ENCODE results near the gene CACNB2.

CACNB2 gene

GRCh38 chr10:18140149-18140956 is at the start of gene CACNB2:
Gene CACNB2 (plus strand): TSS chr10:18140424.
- no peak for DNase-seq

- DNase-seq, result no peak
These were observed 45.9 kb upstream of the CACNB2 start for GRCh38 chr10:18094332-18094731.

- no peak for DNase-seq
These were observed 45.4 kb upstream of the CACNB2 start for GRCh38 chr10:18094793-18095192.

GRCh38 chr10:18097524-18097923 is 42.7 kb upstream of the CACNB2 start:
- DNase-seq, result no peak

DNA sequence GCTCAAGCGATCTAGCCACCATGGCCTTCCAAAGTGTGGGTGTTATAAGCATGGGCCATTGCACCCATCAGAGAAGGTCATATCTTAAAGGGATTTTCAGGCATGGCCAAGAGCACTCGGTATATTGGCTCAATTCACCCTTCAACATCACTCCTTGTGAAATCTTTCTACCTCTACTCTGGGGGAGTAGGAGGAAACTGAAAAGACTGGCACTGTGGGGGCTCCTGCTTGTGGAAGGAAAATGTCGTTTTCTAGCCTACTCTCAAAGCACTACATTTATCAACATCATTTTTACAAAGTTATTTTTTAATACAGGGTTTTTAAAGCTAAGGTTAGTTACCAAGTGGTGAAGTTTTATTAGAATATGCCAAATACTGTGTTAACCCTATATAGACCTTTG is 42.0 kb upstream of the CACNB2 start:
- DNase-seq, result no peak

GRCh38 chr10:18099415-18099814 is 40.8 kb upstream of the CACNB2 start:
- no peak for DNase-seq

- DNase-seq, result no peak
These were observed 39.6 kb upstream of the CACNB2 start for GRCh38 chr10:18100669-18101068.

DNA sequence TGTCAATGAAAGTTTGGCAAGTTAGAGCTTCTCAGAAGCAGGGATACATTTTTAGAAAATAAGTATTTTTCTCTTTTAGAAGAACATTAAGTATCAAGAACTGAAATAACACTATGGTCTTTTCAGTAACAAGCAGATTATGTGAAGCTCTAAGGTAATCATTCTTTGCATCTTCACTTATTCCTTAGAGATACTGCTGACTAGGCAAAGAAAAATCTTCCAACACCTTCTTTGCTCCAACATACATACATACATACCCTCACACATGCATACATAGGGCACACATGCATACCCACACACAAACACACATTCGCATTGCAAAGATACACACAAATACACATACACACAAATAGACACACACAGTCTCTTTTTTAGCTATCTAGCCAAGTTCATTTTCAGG is 37.8 kb upstream of the CACNB2 start:
- DNase-seq, result no peak

- no peak for DNase-seq
These were observed 35.9 kb upstream of the CACNB2 start for GRCh38 chr10:18104223-18104872.

DNA sequence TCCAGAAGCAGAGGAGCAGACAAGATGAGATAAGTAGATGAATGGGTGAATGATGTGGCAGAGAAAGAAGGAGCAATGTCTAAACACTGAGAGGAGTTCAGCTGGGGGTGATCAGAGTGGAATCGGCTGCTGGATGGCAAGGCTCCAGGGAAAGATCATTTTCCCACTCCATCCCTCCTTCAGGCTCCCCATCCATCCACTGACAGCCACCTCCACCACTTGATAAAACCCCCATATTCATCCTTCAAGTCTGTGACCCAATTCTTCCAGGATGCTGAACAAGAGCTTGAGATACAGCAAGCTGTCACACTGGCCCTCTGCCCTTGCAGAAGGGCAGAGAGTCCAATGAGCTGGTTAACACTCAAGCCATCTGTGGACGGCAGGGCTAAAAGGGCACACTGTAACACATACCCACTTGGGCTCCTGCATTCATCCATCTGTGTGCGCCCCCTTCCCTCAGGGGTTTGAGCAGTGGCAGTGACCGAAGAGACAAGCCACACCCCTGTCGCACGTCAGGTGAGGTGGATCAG is 30.8 kb upstream of the CACNB2 start:
- DNase-seq, result no peak

DNA sequence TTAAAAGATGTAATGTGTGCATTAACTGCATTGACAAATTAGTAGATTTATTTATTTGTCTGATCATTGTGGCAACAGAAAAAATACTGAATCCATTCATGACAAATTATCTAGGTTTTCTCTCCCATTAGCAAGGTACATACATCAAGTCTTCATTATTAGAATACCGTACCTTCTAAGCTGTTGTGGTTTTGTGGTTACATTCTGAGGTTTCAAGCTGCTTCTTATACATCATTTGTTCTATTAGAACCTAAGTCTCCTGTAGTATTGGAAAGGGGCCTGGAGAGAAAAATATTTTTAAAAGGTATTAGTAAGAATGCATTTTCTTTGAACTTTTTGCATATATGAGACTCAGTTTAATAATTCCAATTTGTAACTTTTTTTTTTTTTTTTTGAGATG is 26.3 kb upstream of the CACNB2 start:
- no peak for DNase-seq

DNA sequence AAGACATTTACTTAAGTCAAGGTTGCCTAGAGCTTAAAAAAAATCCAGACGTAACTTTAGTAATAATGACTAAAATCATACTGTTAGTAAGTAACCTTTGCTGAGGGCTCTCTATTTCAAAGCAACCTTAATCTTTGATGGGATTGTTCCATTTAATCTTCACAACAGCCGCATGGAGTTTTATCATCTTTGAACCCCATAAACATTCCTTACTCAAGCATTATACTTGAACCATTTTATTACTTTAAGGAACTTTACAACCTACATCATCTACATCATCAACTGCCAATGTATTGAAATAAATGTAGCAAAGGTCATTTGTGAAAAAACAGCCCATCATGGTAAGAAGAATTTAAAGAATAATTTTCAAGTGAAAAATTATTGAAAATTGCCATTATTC is 22.9 kb upstream of the CACNB2 start:
- no peak for DNase-seq

GRCh38 chr10:18122753-18123152 is 17.5 kb upstream of the CACNB2 start:
- no peak for DNase-seq

DNA sequence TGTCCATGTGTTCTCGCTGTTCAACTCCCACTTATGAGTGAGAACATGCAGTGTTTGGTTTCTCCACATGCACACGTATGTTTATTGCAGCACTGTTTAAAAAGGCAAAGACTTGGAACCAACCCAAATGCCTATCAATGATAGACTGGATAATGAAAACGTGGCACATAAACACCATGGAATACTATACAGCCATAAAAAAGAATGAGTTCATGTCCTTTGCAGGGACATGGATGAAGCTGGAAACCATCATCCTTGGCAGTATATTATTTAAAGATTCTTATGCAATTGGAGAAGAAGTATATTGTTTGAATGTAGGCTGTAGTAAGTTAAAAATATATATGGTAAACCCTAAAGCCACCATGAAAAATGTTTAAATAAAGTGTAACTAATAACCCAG is 7.2 kb upstream of the CACNB2 start:
- DNase-seq, result no peak

DNA sequence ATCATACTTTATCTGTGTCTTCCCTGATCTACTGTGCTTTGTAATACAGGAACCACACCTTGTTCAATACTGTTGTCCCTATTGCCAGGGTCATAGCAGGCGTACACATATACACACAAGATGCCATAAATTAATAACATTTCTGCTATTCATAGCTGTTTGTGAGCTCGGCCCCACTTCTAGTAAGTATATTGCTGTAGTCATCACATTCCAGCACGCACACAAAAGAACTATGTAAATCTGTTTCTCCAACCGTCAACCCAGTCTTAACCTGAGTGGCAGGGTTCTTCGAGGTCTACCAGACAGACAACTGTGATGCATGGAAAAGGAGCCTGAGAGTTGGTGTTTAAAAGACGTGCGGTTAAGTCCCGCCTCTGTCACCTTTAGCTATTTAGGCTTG is 5.7 kb upstream of the CACNB2 start:
- DNase-seq, result no peak

DNA sequence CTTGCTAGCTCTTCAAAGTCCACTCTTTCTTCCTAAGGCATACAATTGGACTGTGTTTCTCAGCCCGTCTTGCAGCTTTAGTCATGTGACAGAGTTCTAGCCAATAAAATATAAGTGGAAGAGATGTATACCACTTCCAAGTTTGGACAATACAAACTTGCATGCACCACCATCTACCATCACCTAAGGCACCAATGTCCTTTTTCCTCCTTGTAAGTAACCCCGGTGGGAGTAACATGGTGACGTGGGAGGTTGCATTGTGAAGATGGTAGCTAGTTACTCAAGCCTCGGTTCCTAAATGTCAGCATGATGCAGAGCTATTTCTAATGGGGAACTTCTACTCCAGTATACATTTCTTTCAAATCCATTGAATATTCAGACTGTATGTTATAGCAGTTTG is 5.3 kb upstream of the CACNB2 start:
- no peak for DNase-seq

DNA sequence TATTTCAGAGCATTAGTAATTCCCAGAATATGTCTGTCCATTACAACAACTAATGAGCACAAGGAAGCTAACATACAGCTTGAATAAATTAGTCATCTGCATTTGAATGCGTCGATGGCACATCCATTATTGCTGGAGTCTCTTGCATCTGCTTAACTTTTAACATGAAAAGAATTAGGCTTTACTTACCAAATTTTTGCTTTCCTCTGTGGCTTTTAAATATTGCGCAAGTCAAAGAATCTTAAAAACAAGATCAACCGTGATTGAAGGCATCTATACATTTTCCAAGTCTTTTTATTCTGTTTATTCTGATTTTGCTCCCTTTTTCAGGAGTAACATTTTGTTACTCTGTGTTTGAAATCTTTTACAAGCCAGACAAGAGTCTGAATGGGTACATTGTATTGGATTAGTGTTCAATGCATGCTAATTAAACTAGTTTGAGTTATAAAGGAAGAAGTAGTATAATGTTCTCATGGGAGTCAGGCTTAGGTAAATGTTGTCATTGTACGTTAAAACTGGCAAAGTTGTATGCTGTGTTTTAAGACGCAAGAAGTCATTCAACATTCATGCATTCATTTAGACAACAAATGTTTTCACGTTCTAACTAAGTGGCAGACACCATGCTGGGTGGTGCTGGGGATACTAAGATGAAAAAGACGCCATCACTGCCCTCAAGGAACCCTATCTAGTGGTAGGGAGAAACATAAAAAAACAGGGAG is 4.0 kb upstream of the CACNB2 start:
- no peak for DNase-seq

- no peak for DNase-seq
These were observed 3.1 kb upstream of the CACNB2 start for GRCh38 chr10:18137111-18137510.

GRCh38 chr10:18140957-18141845 is 977 bp downstream of the CACNB2 start:
- DNase-seq, result no peak

GRCh38 chr10:18142151-18142550 is 1.9 kb downstream of the CACNB2 start:
- DNase-seq, result no peak

DNA sequence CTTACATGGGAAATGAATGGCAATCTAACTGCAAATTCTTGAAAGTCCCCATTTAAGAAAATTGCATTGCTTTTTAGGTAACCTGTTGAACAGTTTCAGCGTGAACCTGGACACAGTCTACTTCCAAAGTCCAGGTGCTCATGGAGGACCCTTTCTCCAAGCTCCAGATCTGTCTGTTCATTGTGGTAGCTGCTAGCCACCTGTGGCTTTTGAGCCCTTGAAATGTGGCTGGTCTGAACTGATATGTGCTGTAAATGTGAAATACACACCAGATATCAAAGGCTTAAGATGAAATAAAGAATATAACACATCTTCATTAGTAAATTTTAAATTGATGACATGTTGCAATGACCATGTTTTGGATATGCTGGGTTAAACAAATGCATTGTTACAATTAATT is 4.2 kb downstream of the CACNB2 start:
- no peak for DNase-seq

DNA sequence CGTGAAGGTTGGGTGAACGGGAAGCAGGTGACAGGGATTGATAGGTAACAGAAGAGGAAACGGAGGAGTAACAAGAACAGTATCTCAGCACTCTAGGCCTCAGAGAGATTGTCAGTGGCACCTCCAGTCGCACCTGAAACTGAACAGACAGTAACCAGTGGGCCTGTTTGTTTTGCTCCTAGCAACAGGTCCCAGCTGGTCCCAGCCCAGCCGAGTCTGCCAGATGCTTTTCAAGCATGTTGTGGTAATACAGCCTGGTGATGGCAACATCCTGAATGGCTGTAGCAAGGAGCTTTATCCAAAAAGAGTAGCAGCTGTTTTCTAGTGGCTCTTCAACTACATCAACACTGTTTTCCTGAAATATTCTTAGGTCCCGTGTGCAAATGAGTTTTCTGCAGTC is 4.7 kb downstream of the CACNB2 start:
- DNase-seq, result no peak

DNA sequence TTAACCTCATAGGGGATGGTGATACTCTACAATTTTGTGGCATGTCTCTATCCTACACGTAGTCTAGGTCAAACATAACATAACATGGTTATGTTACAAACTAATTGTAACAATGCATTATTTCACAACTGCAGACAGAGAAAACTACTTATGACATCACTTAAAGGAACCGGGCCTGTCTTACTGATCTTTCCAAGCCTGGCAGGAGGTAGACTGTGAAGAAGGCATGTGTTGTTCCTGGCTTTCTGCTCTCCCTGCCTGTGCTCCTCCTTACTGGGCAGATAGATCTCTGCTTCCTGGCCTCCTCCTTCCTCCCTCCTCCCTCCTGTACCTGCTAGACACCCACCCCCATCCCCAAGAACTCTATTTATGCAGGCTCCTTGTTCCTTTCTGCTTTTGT is 5.4 kb downstream of the CACNB2 start:
- DNase-seq, result no peak
